ENCODE data around the gene ZNF385D.

ZNF385D gene

GRCh38 chr3:21781355-21781754 lies 30.3 kb upstream of the ZNF385D start:
- Histone ChIP-seq H3K27me3 (ENCODE audit: control insufficient read depth, insufficient read depth, low read length) (no peaks in the 10 kb centered on the region), H3K27ac (ENCODE audit: low read depth, low read length) (no peak overlapping the region), H3K4me3 (ENCODE audit: low read length) (no peak overlapping the region), H3K4me1 (ENCODE audit: control insufficient read depth, insufficient read depth, low read length) (no peaks in the 10 kb centered on the region), H3K9ac (ENCODE audit: low read length) (no peak overlapping the region), H3K36me3 (ENCODE audit: control insufficient read depth, insufficient read depth, low read length) (no peaks in the 10 kb centered on the region)

GRCh38 chr3:21779909-21780308 lies 28.9 kb upstream of the ZNF385D start:
- Histone ChIP-seq H3K4me3 (ENCODE audit: low read length) (no peak overlapping the region), H3K36me3 (ENCODE audit: control insufficient read depth, insufficient read depth, low read length) (no peaks in the 10 kb centered on the region), H3K9ac (ENCODE audit: low read length) (no peak overlapping the region), H3K27me3 (ENCODE audit: control insufficient read depth, insufficient read depth, low read length) (no peaks in the 10 kb centered on the region), H3K27ac (ENCODE audit: low read depth, low read length) (no peak overlapping the region), H3K4me1 (ENCODE audit: control insufficient read depth, insufficient read depth, low read length) (no peaks in the 10 kb centered on the region)

GRCh38 chr3:21778715-21779114 lies 27.7 kb upstream of the ZNF385D start:
- Histone ChIP-seq H3K27ac (ENCODE audit: low read depth, low read length) (no peak overlapping the region), H3K4me3 (ENCODE audit: low read length) (no peak overlapping the region), H3K36me3 (ENCODE audit: control insufficient read depth, insufficient read depth, low read length) (no peaks in the 10 kb centered on the region), H3K27me3 (ENCODE audit: control insufficient read depth, insufficient read depth, low read length) (no peaks in the 10 kb centered on the region), H3K4me1 (ENCODE audit: control insufficient read depth, insufficient read depth, low read length) (no peaks in the 10 kb centered on the region), H3K9ac (ENCODE audit: low read length) (no peak overlapping the region)

GRCh38 chr3:21777821-21778220 lies 26.8 kb upstream of the ZNF385D start:
- Histone ChIP-seq H3K4me1 (ENCODE audit: control insufficient read depth, insufficient read depth, low read length) (no peaks in the 10 kb centered on the region), H3K4me3 (ENCODE audit: low read length) (no peak overlapping the region), H3K27me3 (ENCODE audit: control insufficient read depth, insufficient read depth, low read length) (no peaks in the 10 kb centered on the region), H3K36me3 (ENCODE audit: control insufficient read depth, insufficient read depth, low read length) (no peaks in the 10 kb centered on the region), H3K27ac (ENCODE audit: low read depth, low read length) (no peak overlapping the region), H3K9ac (ENCODE audit: low read length) (no peak overlapping the region)

GRCh38 chr3:21766002-21766401 lies 15.0 kb upstream of the ZNF385D start:
- Histone ChIP-seq H3K27me3 (ENCODE audit: control insufficient read depth, insufficient read depth, low read length) (no peaks in the 10 kb centered on the region), H3K36me3 (ENCODE audit: control insufficient read depth, insufficient read depth, low read length) (no peaks in the 10 kb centered on the region), H3K27ac (ENCODE audit: low read depth, low read length) (no peak overlapping the region), H3K4me1 (ENCODE audit: control insufficient read depth, insufficient read depth, low read length) (no peaks in the 10 kb centered on the region), H3K4me3 (ENCODE audit: low read length) (no peak overlapping the region), H3K9ac (ENCODE audit: low read length) (no peak overlapping the region)

GRCh38 chr3:21755896-21756295 lies 4.9 kb upstream of the ZNF385D start:
- H3K4me3 ChIP-seq (ENCODE audit: low read length), result no peak overlapping the region
- no peaks in the 10 kb centered on the region for H3K36me3 ChIP-seq (ENCODE audit: control insufficient read depth, insufficient read depth, low read length)
- H3K9ac ChIP-seq (ENCODE audit: low read length), result no peak overlapping the region
- H3K27ac ChIP-seq (ENCODE audit: low read depth, low read length), result no peak overlapping the region
- H3K4me1 ChIP-seq (ENCODE audit: control insufficient read depth, insufficient read depth, low read length), result no peaks in the 10 kb centered on the region
- H3K27me3 ChIP-seq (ENCODE audit: control insufficient read depth, insufficient read depth, low read length), result no peaks in the 10 kb centered on the region

GRCh38 chr3:21754839-21755238 lies 3.8 kb upstream of the ZNF385D start:
- H3K9ac ChIP-seq (ENCODE audit: low read length), result no peak overlapping the region
- H3K4me3 ChIP-seq (ENCODE audit: low read length), result no peak overlapping the region
- H3K4me1 ChIP-seq (ENCODE audit: control insufficient read depth, insufficient read depth, low read length), result no peaks in the 10 kb centered on the region
- H3K27ac ChIP-seq (ENCODE audit: low read depth, low read length), result no peak overlapping the region
- H3K36me3 ChIP-seq (ENCODE audit: control insufficient read depth, insufficient read depth, low read length), result no peaks in the 10 kb centered on the region
- H3K27me3 ChIP-seq (ENCODE audit: control insufficient read depth, insufficient read depth, low read length), result no peaks in the 10 kb centered on the region

GRCh38 chr3:21752749-21753347 lies 1.8 kb upstream of the ZNF385D start:
- Histone ChIP-seq H3K27me3 (ENCODE audit: control insufficient read depth, insufficient read depth, low read length) (no peaks in the 10 kb centered on the region), H3K36me3 (ENCODE audit: control insufficient read depth, insufficient read depth, low read length) (no peaks in the 10 kb centered on the region), H3K9ac (ENCODE audit: low read length) (no peak overlapping the region), H3K27ac (ENCODE audit: low read depth, low read length) (no peak overlapping the region), H3K4me1 (ENCODE audit: control insufficient read depth, insufficient read depth, low read length) (no peaks in the 10 kb centered on the region), H3K4me3 (ENCODE audit: low read length) (no peak overlapping the region)

GRCh38 chr3:21751886-21752285 lies 876 bp upstream of the ZNF385D start:
- Histone ChIP-seq H3K36me3 (ENCODE audit: control insufficient read depth, insufficient read depth, low read length) (no peaks in the 10 kb centered on the region), H3K4me1 (ENCODE audit: control insufficient read depth, insufficient read depth, low read length) (no peaks in the 10 kb centered on the region), H3K27ac (ENCODE audit: low read depth, low read length) (peak overlapping the region; percentile 37), H3K4me3 (ENCODE audit: low read length) (no peak overlapping the region), H3K9ac (ENCODE audit: low read length) (no peak overlapping the region), H3K27me3 (ENCODE audit: control insufficient read depth, insufficient read depth, low read length) (no peaks in the 10 kb centered on the region)

GRCh38 chr3:21750080-21750696 lies 822 bp downstream of the ZNF385D start:
- H3K36me3 ChIP-seq (ENCODE audit: control insufficient read depth, insufficient read depth, low read length), result no peaks in the 10 kb centered on the region
- no peaks in the 10 kb centered on the region for H3K4me1 ChIP-seq (ENCODE audit: control insufficient read depth, insufficient read depth, low read length)
- no peaks in the 10 kb centered on the region for H3K27me3 ChIP-seq (ENCODE audit: control insufficient read depth, insufficient read depth, low read length)
- no peak overlapping the region for H3K9ac ChIP-seq (ENCODE audit: low read length)
- H3K27ac ChIP-seq (ENCODE audit: low read depth, low read length), result no peak overlapping the region
- H3K4me3 ChIP-seq (ENCODE audit: low read length), result peak overlapping the region; percentile 25

- H3K36me3 ChIP-seq (ENCODE audit: control insufficient read depth, insufficient read depth, low read length), result no peaks in the 10 kb centered on the region
- no peak overlapping the region for H3K27ac ChIP-seq (ENCODE audit: low read depth, low read length)
- no peaks in the 10 kb centered on the region for H3K27me3 ChIP-seq (ENCODE audit: control insufficient read depth, insufficient read depth, low read length)
- no peak overlapping the region for H3K4me3 ChIP-seq (ENCODE audit: low read length)
- H3K9ac ChIP-seq (ENCODE audit: low read length), result no peak overlapping the region
- H3K4me1 ChIP-seq (ENCODE audit: control insufficient read depth, insufficient read depth, low read length), result no peaks in the 10 kb centered on the region
Observed at GRCh38 chr3:21747966-21748555, 2.9 kb downstream of the ZNF385D start.

- Histone ChIP-seq H3K36me3 (ENCODE audit: control insufficient read depth, insufficient read depth, low read length) (no peaks in the 10 kb centered on the region), H3K4me1 (ENCODE audit: control insufficient read depth, insufficient read depth, low read length) (no peaks in the 10 kb centered on the region), H3K27me3 (ENCODE audit: control insufficient read depth, insufficient read depth, low read length) (no peaks in the 10 kb centered on the region), H3K27ac (ENCODE audit: low read depth, low read length) (no peak overlapping the region), H3K4me3 (ENCODE audit: low read length) (no peak overlapping the region), H3K9ac (ENCODE audit: low read length) (no peak overlapping the region)
Observed at GRCh38 chr3:21747376-21747775, 3.6 kb downstream of the ZNF385D start.

- H3K27ac ChIP-seq (ENCODE audit: low read depth, low read length), result no peak overlapping the region
- H3K9ac ChIP-seq (ENCODE audit: low read length), result no peak overlapping the region
- no peak overlapping the region for H3K4me3 ChIP-seq (ENCODE audit: low read length)
- H3K36me3 ChIP-seq (ENCODE audit: control insufficient read depth, insufficient read depth, low read length), result no peaks in the 10 kb centered on the region
- H3K4me1 ChIP-seq (ENCODE audit: control insufficient read depth, insufficient read depth, low read length), result no peaks in the 10 kb centered on the region
- no peaks in the 10 kb centered on the region for H3K27me3 ChIP-seq (ENCODE audit: control insufficient read depth, insufficient read depth, low read length)
Observed at GRCh38 chr3:21745966-21746365, 5.0 kb downstream of the ZNF385D start.
